K562 (cell line): Measurements from ENCODE around the gene OR2AT4. TPM values are rescaled to one million over a fixed set of nuclear protein-coding genes. Genes with fewer than 3 reads are reported as not detected.

Experiments used
- ADNP ChIP-seq: fragments of 200-800 bp; sonication (Bioruptor generic); IDR thresholded peaks from 2 replicates; pipeline ENCODE4 v1.6.1; 2016; ENCODE audit warnings: missing genetic modification characterization, missing compliant biosample characterization
- ARID1B ChIP-seq: fragments of 450-650 bp; IDR thresholded peaks from 2 replicates; pipeline ENCODE4 v1.6.1; 2016; ENCODE audit warnings: antibody characterized with exemption, mild to moderate bottlenecking, inconsistent platforms
- ASH1L ChIP-seq: fragments of 450-650 bp; IDR thresholded peaks from 2 replicates; pipeline ENCODE4 v1.6.1; 2018; ENCODE audit warnings: borderline replicate concordance, mild to moderate bottlenecking, low read depth; ENCODE audit not compliant: partially characterized antibody
- ATF7 ChIP-seq: fragments of 450-650 bp; IDR thresholded peaks from 2 replicates; pipeline ENCODE4 v1.7.1; 2014; ENCODE audit warnings: mild to moderate bottlenecking, moderate library complexity
- CXXC5 ChIP-seq: fragments of 250-450 bp; sonication (Bioruptor Pico); IDR thresholded peaks from 2 replicates; pipeline ENCODE4 v1.8.0; 2022; ENCODE audit warnings: inconsistent platforms, mild to moderate bottlenecking, moderate library complexity
- FOXK1 ChIP-seq: sonication (generic); formaldehyde crosslinking; IDR thresholded peaks from 2 replicates; pipeline ENCODE4 v1.8.0; 2022; ENCODE audit warnings: missing genetic modification reagents, mild to moderate bottlenecking, borderline replicate concordance
- ILF3 ChIP-seq: fragments of 450-650 bp; IDR thresholded peaks from 2 replicates; pipeline ENCODE4 v1.6.1; 2018; ENCODE audit warnings: antibody characterized with exemption, mild to moderate bottlenecking, moderate library complexity, borderline replicate concordance
- NFYB ChIP-seq: IDR thresholded peaks from 2 replicates; pipeline ENCODE4 v1.6.1; 2011; ENCODE audit warnings: mild to moderate bottlenecking, moderate library complexity; ENCODE audit not compliant: insufficient read length; ENCODE audit errors: extremely low read depth
- NR2C1 ChIP-seq, 2 experiments: fragments of 450-650 bp; IDR thresholded peaks; 2 replicates each; pipeline ENCODE4 v1.6.1; 2017; ENCODE audit warnings: mild to moderate bottlenecking in 2 of 2, antibody characterized with exemption in 1 of 2, inconsistent platforms in 1 of 2, missing compliant biosample characterization in 1 of 2, missing genetic modification characterization in 1 of 2
- POLR2A ChIP-seq: fragments of 450-650 bp; conservative IDR thresholded peaks from 2 replicates; pipeline ENCODE4 v1.6.1; 2016
- POLR2B ChIP-seq: fragments of 450-650 bp; IDR thresholded peaks from 2 replicates; pipeline ENCODE4 v1.6.1; 2018; ENCODE audit warnings: low read depth; ENCODE audit not compliant: partially characterized antibody
- SMAD4 ChIP-seq: fragments of 250-450 bp; sonication (Bioruptor Pico); conservative IDR thresholded peaks from 2 replicates; pipeline ENCODE4 v1.8.0; 2021; ENCODE audit warnings: inconsistent platforms, mild to moderate bottlenecking, moderate library complexity
- SMARCA4 ChIP-seq: fragments of 450-650 bp; IDR thresholded peaks from 2 replicates; pipeline ENCODE4 v1.6.1; 2016
- TAF9B ChIP-seq: fragments of 450-650 bp; IDR thresholded peaks from 2 replicates; pipeline ENCODE4 v1.6.1; 2018; ENCODE audit warnings: mild to moderate bottlenecking; ENCODE audit not compliant: partially characterized antibody
- TRIM28 ChIP-seq: fragments of 450-650 bp; IDR thresholded peaks from 2 replicates; pipeline ENCODE4 v1.6.1; 2017
- ZNF551 ChIP-seq: fragments of 250-450 bp; sonication (Bioruptor Pico); IDR thresholded peaks from 2 replicates; pipeline ENCODE4 v1.5.0; 2021; ENCODE audit warnings: mild to moderate bottlenecking, moderate library complexity
- ZNF592 ChIP-seq: fragments of 450-650 bp; IDR thresholded peaks from 2 replicates; pipeline ENCODE4 v1.6.1; 2017; ENCODE audit warnings: antibody characterized with exemption, mild to moderate bottlenecking
- ZNF644 ChIP-seq: fragments of 200-800 bp; sonication (Bioruptor generic); IDR thresholded peaks from 2 replicates; pipeline ENCODE4 v1.6.1; 2016; ENCODE audit warnings: low read depth, missing genetic modification characterization, missing compliant biosample characterization
- ZNF717 ChIP-seq: fragments of 250-450 bp; sonication (Bioruptor Pico); IDR thresholded peaks from 2 replicates; pipeline ENCODE4 v1.5.0; 2021
- polyA plus RNA-seq, 8 experiments: library from polyadenylated mRNA; depleted of rRNA in 4 of 8; stranded (reverse) in 5 of 8; unstranded in 3 of 8; fragments of >200 nt; fragmentation: Nextera tagmentation in 2 of 8; fragmentation: Illumina TruSeq in 1 of 8; extraction: Ambion mirVana in 2 of 8; extraction: Trizol in 1 of 8; gene quantifications; 2 replicates each; pipeline versions ENCODE4 v1.2.1 to v1.2.3, GENCODE V29; 2011 to 2014; ENCODE audit warnings: inconsistent platforms in 1 of 8, missing spikeins in 1 of 8
- total RNA-seq, 7 experiments: library from RNA; depleted of rRNA in 6 of 7; stranded (reverse); fragments of >200 nt in 6 of 7; fragmentation: Illumina TruSeq in 2 of 7; extraction: Trizol in 2 of 7; gene quantifications; 2 replicates each; pipeline versions ENCODE4 v1.2.1 to v1.2.3, GENCODE V29; 2011 to 2021; ENCODE audit warnings: low replicate concordance in 1 of 7
- TF ChIP-seq, protein P1 (sequence below): fragments of 250-450 bp; sonication (Bioruptor Pico); IDR thresholded peaks from 2 replicates; pipeline ENCODE4 v1.4.0; 2020; ENCODE audit warnings: mild to moderate bottlenecking, moderate library complexity, borderline replicate concordance
- TF ChIP-seq, protein P2 (sequence below): sonication (generic); IDR thresholded peaks from 2 replicates; pipeline ENCODE4 v1.6.1; 2016

Gene OR2AT4
- total and polyA plus RNA-seq, 9 of the 15 experiments (the other 6 are each of a cell fraction or from before 2014, with no cell fraction given): 0.86 to 3.1 (median 2.0) TPM

- TF ChIP-seq ZNF592 (peak; percentile 17; the same call in 1 of the 2 replicates), ZNF551 (peak; percentile 61; the same call in 1 of the 2 replicates), ZNF717 (CRISPR knock-in tag) (no peak), SMARCA4 (0 out of 2 replicates have a peak, but pooled peaks have one; percentile 31), FOXK1 (CRISPR knock-in tag) (0 out of 2 replicates have a peak, but pooled peaks have one; percentile 29), TRIM28 (peak; percentile 81), NR2C1 (IDR thresholded peaks at IDR 0.05) (no peak), NR2C1 (tag; IDR thresholded peaks at IDR 0.05) (no peak), ASH1L (peak; percentile 6), ADNP (peak; percentile 79; the same call in 1 of the 2 replicates), ATF7 (0 out of 2 replicates have a peak, but pooled peaks have one; percentile 29), SMAD4 (CRISPR knock-in tag) (peak; percentile 56; the same call in 1 of the 2 replicates), CXXC5 (peak; percentile 58), TAF9B (peak; percentile 22), ILF3 (no peak), POLR2A (peak; percentile 54), NFYB (no peak), ARID1B (0 out of 2 replicates have a peak, but pooled peaks have one; percentile 9), POLR2B (peak; percentile 45), ZNF644 (tag) (0 out of 2 replicates have a peak, but pooled peaks have one; percentile 13)
- TF ChIP-seq, protein P1, sequence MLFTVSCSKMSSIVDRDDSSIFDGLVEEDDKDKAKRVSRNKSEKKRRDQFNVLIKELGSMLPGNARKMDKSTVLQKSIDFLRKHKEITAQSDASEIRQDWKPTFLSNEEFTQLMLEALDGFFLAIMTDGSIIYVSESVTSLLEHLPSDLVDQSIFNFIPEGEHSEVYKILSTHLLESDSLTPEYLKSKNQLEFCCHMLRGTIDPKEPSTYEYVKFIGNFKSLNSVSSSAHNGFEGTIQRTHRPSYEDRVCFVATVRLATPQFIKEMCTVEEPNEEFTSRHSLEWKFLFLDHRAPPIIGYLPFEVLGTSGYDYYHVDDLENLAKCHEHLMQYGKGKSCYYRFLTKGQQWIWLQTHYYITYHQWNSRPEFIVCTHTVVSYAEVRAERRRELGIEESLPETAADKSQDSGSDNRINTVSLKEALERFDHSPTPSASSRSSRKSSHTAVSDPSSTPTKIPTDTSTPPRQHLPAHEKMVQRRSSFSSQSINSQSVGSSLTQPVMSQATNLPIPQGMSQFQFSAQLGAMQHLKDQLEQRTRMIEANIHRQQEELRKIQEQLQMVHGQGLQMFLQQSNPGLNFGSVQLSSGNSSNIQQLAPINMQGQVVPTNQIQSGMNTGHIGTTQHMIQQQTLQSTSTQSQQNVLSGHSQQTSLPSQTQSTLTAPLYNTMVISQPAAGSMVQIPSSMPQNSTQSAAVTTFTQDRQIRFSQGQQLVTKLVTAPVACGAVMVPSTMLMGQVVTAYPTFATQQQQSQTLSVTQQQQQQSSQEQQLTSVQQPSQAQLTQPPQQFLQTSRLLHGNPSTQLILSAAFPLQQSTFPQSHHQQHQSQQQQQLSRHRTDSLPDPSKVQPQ (CRISPR knock-in tag): no peak
- TF ChIP-seq, protein P2, sequence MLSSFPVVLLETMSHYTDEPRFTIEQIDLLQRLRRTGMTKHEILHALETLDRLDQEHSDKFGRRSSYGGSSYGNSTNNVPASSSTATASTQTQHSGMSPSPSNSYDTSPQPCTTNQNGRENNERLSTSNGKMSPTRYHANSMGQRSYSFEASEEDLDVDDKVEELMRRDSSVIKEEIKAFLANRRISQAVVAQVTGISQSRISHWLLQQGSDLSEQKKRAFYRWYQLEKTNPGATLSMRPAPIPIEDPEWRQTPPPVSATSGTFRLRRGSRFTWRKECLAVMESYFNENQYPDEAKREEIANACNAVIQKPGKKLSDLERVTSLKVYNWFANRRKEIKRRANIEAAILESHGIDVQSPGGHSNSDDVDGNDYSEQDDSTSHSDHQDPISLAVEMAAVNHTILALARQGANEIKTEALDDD: peak; percentile 39; the same call in 1 of the 2 replicates
Measured at GRCh38 chr11:75101424-75102128, 4.9 kb upstream of the OR2AT4 start (continued).
